ENCODE measurements around the gene LIN54. TPM values are rescaled to one million over a fixed set of nuclear protein-coding genes. Genes with fewer than 3 reads are reported as not detected.

The LIN54 gene
- polyA plus RNA-seq, 1 of the 3 experiments (the other 2 are of a cell fraction): 6.4 TPM

DNA sequence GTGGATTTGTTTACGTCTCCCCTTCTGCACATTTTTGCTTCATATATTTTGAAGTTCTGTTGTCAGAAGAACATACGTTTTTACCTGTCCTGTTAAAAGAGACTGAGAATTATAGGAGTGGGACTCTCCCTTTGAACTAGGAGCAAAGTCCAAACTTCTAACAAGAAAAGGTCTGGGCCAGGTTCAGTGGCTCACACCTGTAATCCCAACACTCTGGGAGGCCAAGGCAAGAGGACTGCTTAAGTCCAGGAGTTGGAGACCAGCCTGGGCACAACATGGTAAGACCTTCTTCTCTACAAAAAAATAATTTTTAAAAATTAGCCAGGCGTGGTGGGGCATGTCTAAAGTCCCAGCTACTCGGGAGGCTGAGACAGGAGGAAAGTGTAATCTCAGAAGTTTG is 15.8 kb downstream of the LIN54 start:
- peaks cover 4% of the 10 kb centered on the region for H3F3A ChIP-seq (replicated peaks; ENCODE audit: insufficient read depth)
- H3K36me3 ChIP-seq (replicated peaks in 1 of 2; ENCODE audit: control insufficient read depth in 1 of 2, insufficient read depth in 2 of 2, low read length in 1 of 2): no peaks in the 10 kb centered on the region
- H3K4me1 ChIP-seq (ENCODE audit: control insufficient read depth in 1 of 2, insufficient read depth in 2 of 2, low read depth in 1 of 2, low read length in 1 of 2): no peaks in the 10 kb centered on the region
- H3K9ac ChIP-seq: no peak overlapping the region
- no peak overlapping the region for H2AFZ ChIP-seq (ENCODE audit: low read depth)
- H3K9me2 ChIP-seq: no peaks in the 10 kb centered on the region
- H3K79me2 ChIP-seq (ENCODE audit: insufficient read depth): peaks cover 85% of the 10 kb centered on the region
- no peak for DNase-seq
- H3K9me3 ChIP-seq: no peaks in the 10 kb centered on the region
- CTCF ChIA-PET: no interaction called here
- H3K27ac ChIP-seq (ENCODE audit: low read depth in 2 of 2, low read length in 1 of 2): no peak overlapping the region
- no peaks in the 10 kb centered on the region for H4K20me1 ChIP-seq (ENCODE audit: insufficient read depth)
- no peaks in the 10 kb centered on the region for H3K27me3 ChIP-seq (ENCODE audit: insufficient read depth)
- 74% methylated on average over 4 of the region's 4 CpGs for WGBS (ENCODE audit: low lambda C conversion rate)
- no peak overlapping the region for H3K4me2 ChIP-seq
- no peak overlapping the region for H3K4me3 ChIP-seq (ENCODE audit: low read depth in 2 of 2, low read length in 1 of 2)
- no peak for TF ChIP-seq RFX5 (IDR thresholded peaks at IDR 0.05; ENCODE audit: low read length)
- no peak for TF ChIP-seq JUND (IDR thresholded peaks at IDR 0.05)
- TF ChIP-seq GABPA (IDR thresholded peaks at IDR 0.05; ENCODE audit: low read depth): no peak
- POLR2A ChIA-PET: no interaction called here

DNA sequence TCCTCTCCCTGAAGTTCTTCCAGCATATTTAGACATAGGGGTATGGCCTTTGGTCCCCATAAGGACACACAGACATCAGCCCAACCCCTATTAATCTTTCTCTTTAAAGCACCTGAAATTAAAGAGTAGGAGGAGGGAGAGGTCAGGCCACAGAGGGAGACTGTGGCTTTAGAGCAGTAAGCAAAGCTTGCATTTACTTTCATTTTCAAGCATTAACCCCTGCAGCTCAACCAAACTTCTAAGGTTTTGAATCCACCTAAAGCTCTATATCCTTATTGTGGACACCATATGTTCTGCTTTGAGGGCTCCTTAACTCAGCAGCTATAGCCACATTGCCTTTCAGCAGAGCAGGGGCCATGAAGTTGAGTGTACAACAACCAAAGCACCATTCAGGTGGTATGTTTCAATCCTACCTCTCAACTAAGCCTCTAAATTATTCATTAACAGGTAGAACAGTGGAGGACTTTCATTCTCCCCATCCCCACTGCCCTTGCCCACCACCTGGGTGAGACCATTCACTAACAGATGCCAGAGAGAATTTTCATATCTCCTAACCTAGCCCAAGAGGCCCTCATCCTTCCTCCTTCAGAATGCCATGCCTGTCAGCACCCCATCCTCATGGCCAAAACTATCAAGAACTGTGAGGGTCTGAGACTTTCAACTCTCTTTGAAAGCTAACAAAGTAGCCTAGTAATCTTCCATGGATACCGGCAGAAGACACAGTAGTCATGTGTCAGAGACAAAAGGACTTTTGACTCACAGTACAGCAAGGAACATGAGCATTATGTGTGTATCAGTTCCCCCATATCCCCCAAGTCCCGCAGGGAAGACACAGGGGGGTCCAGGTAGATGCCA is 20.8 kb downstream of the LIN54 start:
- no peaks in the 10 kb centered on the region for H3K36me3 ChIP-seq (replicated peaks in 1 of 2; ENCODE audit: control insufficient read depth in 1 of 2, insufficient read depth in 2 of 2, low read length in 1 of 2)
- H3K27ac ChIP-seq (ENCODE audit: low read depth in 2 of 2, low read length in 1 of 2): peak overlapping the region; percentile 54 to 92; a peak in 3 of 4 replicates
- TF ChIP-seq RFX5 (IDR thresholded peaks at IDR 0.05; ENCODE audit: low read length): no peak
- TF ChIP-seq, protein P1, sequence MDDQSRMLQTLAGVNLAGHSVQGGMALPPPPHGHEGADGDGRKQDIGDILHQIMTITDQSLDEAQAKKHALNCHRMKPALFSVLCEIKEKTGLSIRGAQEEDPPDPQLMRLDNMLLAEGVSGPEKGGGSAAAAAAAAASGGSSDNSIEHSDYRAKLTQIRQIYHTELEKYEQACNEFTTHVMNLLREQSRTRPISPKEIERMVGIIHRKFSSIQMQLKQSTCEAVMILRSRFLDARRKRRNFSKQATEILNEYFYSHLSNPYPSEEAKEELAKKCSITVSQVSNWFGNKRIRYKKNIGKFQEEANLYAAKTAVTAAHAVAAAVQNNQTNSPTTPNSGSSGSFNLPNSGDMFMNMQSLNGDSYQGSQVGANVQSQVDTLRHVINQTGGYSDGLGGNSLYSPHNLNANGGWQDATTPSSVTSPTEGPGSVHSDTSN (IDR thresholded peaks at IDR 0.05): no peak
- TF ChIP-seq EZH2phosphoT487 (IDR thresholded peaks at IDR 0.05; ENCODE audit: borderline replicate concordance, low read depth): no peak
- TF ChIP-seq GABPA (IDR thresholded peaks at IDR 0.05; ENCODE audit: low read depth): no peak
- TF ChIP-seq SIN3A (IDR thresholded peaks at IDR 0.05; ENCODE audit: borderline replicate concordance, low read depth, low read length): no peak
- TF ChIP-seq NFIC (IDR thresholded peaks at IDR 0.05; ENCODE audit: borderline replicate concordance): no peak
- no peak for TF ChIP-seq TCF12 (IDR thresholded peaks at IDR 0.05)
- no peak for TF ChIP-seq EP300 (IDR thresholded peaks at IDR 0.05; ENCODE audit: borderline replicate concordance in 1 of 2, low read depth in 1 of 2, low read length in 1 of 2)
- no peak for TF ChIP-seq YY1 (IDR thresholded peaks at IDR 0.05; ENCODE audit: low read depth)
- TF ChIP-seq RXRA (IDR thresholded peaks at IDR 0.05; ENCODE audit: borderline replicate concordance, low read depth): no peak
- no peak for TF ChIP-seq FOXM1 (IDR thresholded peaks at IDR 0.05; ENCODE audit: low read depth)
- TF ChIP-seq FOXJ3 (CRISPR knock-in tag; IDR thresholded peaks at IDR 0.05): no peak
- TF ChIP-seq, protein P2, sequence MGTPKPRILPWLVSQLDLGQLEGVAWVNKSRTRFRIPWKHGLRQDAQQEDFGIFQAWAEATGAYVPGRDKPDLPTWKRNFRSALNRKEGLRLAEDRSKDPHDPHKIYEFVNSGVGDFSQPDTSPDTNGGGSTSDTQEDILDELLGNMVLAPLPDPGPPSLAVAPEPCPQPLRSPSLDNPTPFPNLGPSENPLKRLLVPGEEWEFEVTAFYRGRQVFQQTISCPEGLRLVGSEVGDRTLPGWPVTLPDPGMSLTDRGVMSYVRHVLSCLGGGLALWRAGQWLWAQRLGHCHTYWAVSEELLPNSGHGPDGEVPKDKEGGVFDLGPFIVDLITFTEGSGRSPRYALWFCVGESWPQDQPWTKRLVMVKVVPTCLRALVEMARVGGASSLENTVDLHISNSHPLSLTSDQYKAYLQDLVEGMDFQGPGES (IDR thresholded peaks at IDR 0.05; ENCODE audit: low read depth, low read length): no peak
- no peak for TF ChIP-seq MEF2A (IDR thresholded peaks at IDR 0.05; ENCODE audit: borderline replicate concordance, low read depth)
- TF ChIP-seq SMC3 (IDR thresholded peaks at IDR 0.05; ENCODE audit: low read depth, low read length): no peak
- TF ChIP-seq TAF1 (IDR thresholded peaks at IDR 0.05; ENCODE audit: borderline replicate concordance, low read depth, low read length): no peak
- no peaks in the 10 kb centered on the region for H3K9me2 ChIP-seq
- peaks cover 78% of the 10 kb centered on the region for H3K79me2 ChIP-seq (ENCODE audit: insufficient read depth)
- peaks cover 27% of the 10 kb centered on the region for H3F3A ChIP-seq (replicated peaks; ENCODE audit: insufficient read depth)
- H3K9ac ChIP-seq: peak overlapping the region; percentile 28; the same call in 1 of the 2 replicates
- H3K9me3 ChIP-seq: no peaks in the 10 kb centered on the region
- no peak overlapping the region for H2AFZ ChIP-seq (ENCODE audit: low read depth)
- H4K20me1 ChIP-seq (ENCODE audit: insufficient read depth): peaks cover 5% of the 10 kb centered on the region; the same call in 1 of the 2 replicates
- peak overlapping the region in 1 of 2 experiments; percentile 18; a peak in 2 of 4 replicates for H3K4me3 ChIP-seq (ENCODE audit: low read depth in 2 of 2, low read length in 1 of 2)
- H3K27me3 ChIP-seq (ENCODE audit: insufficient read depth): no peaks in the 10 kb centered on the region
- peaks cover 0 to 6% of the 10 kb centered on the region in 2 experiments; a peak in 1 of 4 replicates for H3K4me1 ChIP-seq (ENCODE audit: control insufficient read depth in 1 of 2, insufficient read depth in 2 of 2, low read depth in 1 of 2, low read length in 1 of 2)
- WGBS (ENCODE audit: low lambda C conversion rate): 85% methylated on average over 2 of the region's 2 CpGs
- CTCF ChIA-PET: interaction anchor here (0.5 kb wide), 1 partner anchor 535 kb away, joined by 3 read pairs; no protein-coding TSS in a partner anchor
- POLR2A ChIA-PET: no interaction called here
- peak overlapping the region; percentile 48 for H3K4me2 ChIP-seq
- DNase-seq: no peak
